GM18526 (cell line): ENCODE data around the gene NCOA3.

Source experiments
- POLR2A ChIP-seq: IDR thresholded peaks from 3 replicates; pipeline ENCODE4 v1.6.1; 2011; ENCODE audit not compliant: insufficient read length; ENCODE audit errors: extremely low read depth

NCOA3 gene

DNA sequence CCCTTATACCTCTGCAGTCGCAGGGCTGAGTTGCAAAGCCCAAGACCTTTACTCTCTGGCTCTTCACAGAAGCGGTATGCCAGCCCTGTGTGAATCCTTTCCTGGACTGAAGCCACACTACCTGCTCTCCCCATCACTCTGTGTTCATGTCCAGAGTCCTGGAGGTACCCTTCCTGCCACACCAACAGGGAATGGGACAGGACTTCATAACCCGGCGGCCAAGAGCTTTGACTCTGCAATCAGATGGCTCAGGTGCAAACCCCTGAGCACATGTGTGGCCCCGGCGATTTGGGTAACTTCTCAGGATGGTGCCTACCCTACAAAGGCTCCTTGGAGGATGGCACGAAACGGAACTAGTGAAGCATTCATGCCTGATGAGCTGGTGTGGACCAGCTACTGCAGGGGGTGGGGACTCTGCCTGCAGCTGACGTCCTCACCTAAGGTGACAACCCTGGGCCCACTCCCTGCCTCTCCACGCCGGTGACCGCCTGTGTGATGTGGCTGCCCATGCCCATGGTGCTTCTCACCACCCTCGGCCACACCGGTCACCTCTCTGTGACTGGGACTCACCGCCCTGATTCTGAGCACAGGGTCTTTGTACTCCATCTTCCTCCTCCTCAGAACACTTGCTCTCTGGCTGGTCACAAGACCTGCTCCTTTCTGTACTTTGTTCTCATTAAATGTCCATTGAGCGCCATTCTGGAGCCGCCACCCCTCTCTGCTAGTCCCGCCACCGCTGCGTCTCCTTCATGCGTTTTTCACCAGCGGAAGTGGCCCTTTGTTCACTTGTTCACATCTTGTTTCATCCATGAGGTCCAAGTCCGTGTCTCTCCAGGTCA is 166.8 kb downstream of the NCOA3 start:
- TF ChIP-seq POLR2A = no peak

DNA sequence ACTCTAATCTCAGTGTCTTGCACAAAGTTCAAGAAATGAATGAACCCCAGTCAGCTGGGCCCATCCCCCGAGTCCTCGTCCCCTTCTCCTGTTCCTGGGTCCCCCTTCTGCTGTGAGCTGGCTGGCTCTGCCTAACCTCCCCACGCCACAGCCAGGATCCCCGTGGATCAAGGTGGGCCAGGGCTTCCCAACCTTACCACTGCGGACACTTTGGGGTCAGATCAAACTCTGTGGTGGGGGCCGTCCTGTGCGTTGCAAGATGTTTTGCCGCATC is 167.4 kb downstream of the NCOA3 start:
- TF ChIP-seq POLR2A = no peak

GRCh38 chr20:47669489-47669888 is 167.8 kb downstream of the NCOA3 start:
- no peak for TF ChIP-seq POLR2A

GRCh38 chr20:47669927-47670890 is 168.5 kb downstream of the NCOA3 start:
- no peak for TF ChIP-seq POLR2A

- TF ChIP-seq POLR2A = no peak
Observed at GRCh38 chr20:47670913-47671312, 169.2 kb downstream of the NCOA3 start.

- no peak for TF ChIP-seq POLR2A
Observed at GRCh38 chr20:47672166-47672565, 170.5 kb downstream of the NCOA3 start.

- TF ChIP-seq POLR2A = no peak
Observed at GRCh38 chr20:47672886-47673670, 171.4 kb downstream of the NCOA3 start.

- no peak for TF ChIP-seq POLR2A
Observed at GRCh38 chr20:47673671-47673955, 171.9 kb downstream of the NCOA3 start.

DNA sequence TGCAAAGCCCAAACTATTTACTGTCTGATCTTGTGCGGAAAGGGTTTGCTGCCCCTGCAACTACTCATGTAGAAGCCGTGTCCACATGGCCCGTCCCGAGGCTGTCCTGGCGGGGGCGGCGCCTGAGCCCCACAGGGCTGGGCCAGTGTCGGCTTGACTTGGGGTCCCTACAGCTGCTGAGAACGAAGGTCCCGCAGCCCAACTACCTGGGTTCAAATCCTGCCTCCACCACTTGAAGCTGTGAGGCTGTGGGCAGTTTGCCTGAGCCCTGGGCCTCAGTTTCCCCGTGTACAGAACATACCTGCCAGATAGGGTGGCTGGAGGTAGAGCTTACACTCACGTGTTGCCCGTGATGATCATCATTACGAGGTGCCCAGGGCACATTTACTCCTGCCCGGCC is 172.5 kb downstream of the NCOA3 start:
- no peak for TF ChIP-seq POLR2A

GRCh38 chr20:47674686-47675085 is 173.0 kb downstream of the NCOA3 start:
- no peak for TF ChIP-seq POLR2A

- no peak for TF ChIP-seq POLR2A
Observed at GRCh38 chr20:47675190-47676142, 173.8 kb downstream of the NCOA3 start.

DNA sequence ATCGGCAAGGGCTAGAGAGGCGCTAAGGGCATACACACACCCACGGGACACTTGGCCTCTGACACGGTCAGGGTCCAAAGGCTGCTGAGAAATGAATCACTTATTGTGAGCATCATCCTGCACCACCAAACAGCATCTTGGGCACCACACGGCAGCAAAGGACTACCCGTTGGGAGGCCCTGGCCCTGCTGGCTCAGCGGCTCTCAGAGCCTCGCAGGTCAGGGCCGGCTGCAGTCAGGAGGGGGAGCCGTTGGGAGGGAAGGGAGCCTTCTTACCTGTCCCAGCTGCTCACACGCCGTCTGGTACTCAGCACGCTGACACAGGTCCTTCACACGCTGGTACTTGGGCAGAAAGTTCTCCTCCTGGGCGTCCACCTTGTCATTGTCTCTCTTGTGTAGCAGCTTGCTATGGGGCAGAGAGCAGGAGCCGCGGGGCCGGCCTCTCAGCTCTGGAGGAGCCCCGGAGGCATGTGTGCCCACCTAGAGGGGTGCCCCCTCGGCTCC is 174.6 kb downstream of the NCOA3 start:
- TF ChIP-seq POLR2A = no peak

DNA sequence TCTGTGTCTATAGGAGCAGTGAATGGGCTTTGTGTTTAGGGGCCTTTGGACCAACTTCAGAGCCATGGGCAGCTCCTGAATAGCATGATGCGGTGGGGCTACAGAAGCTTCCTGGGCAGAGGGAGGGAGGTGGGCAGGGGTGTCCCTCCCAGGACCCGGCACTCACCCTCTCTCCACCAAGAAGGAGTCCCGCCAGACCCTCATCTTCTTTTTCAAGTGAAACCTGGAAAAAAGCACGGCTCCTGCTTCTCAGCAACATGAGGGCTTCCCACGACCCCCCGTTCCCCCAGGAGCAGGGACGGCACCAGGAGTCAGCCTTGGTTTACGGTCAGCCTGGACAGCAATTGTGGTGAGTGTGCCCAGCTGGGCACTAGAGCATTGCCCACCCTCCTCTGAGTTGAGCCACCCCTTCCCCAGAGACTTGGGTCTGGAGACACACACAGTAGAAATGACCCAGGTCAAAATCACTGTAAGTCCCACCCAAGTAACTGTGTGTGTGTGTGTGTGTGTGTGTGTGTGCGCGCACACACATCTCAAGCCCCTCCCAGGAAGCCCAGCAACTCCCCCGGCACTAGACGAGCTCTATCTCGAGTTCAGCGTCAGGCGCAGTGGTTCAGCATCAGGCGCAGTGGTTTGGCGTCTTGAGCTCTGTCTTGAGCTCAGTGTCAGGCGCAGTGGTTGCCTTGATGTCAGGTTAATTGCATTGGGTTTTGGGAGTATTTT is 175.4 kb downstream of the NCOA3 start:
- no peak for TF ChIP-seq POLR2A

DNA sequence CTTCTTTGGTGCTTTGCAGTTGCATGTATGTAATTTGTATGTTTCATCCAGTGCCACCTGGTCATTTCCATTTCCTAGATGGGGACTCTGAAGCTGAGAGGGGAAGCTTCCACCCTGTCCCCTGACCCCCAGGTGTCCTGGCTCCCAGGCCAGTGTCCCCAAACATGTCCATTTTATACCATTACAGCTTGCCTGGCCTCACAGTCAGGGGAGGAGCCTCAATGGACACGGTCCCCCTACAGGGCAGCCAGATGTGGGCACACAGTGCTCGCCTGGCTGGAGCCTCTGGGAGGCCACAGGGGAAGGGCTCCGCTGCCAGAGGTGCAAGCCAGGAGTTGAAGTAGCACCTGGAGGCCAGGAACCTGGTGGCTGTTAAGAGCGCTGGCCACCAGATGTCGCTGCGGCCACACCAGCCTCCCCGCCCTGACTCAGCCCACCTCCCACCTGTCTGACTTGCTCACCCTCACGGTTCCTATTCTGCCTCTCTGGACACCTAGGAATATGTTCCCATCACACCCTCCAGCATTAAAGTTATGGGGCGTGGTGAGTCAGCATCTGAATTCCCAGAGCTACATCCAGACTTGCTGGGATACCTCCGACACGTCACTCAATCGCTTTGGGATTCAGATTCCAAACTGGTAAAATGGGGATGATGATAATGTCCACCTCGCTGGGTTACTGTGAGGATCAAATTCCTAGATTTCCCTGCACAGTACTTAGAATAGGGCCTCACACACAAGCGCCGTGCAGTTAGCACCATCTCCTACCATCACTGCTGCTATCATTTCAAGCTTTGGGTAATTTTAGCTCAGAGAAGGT is 176.2 kb downstream of the NCOA3 start:
- TF ChIP-seq POLR2A = no peak
